HepG2 (cell line): ENCODE data around the gene ZKSCAN8. TPM values are rescaled to one million over a fixed set of nuclear protein-coding genes. Genes with fewer than 3 reads are reported as not detected.
A peak's percentile ranks its signal among the peaks of the same experiment; 100 is the strongest.

Source experiments
- ADNP ChIP-seq: sonication (generic); formaldehyde crosslinking; IDR thresholded peaks from 2 replicates; pipeline ENCODE4 v1.4.0; 2020; ENCODE audit warnings: missing genetic modification reagents
- ATF1 ChIP-seq: IDR thresholded peaks from 2 replicates; pipeline ENCODE4 v1.6.1; 2016; ENCODE audit warnings: mild to moderate bottlenecking, control low read depth
- GLMP ChIP-seq: sonication (generic); formaldehyde crosslinking; IDR thresholded peaks from 2 replicates; pipeline ENCODE4 v1.9.0; 2021; ENCODE audit warnings: missing genetic modification reagents, mild to moderate bottlenecking, borderline replicate concordance
- GPN1 ChIP-seq: sonication (generic); formaldehyde crosslinking; IDR thresholded peaks from 2 replicates; pipeline ENCODE4 v1.5.1; 2020; ENCODE audit warnings: missing genetic modification reagents, borderline replicate concordance
- HDAC2 ChIP-seq: sonication (generic); formaldehyde crosslinking; IDR thresholded peaks from 2 replicates; pipeline ENCODE4 v1.4.0; 2020; ENCODE audit warnings: missing genetic modification reagents
- NPAS2 ChIP-seq: sonication (generic); formaldehyde crosslinking; IDR thresholded peaks from 2 replicates; pipeline ENCODE4 v1.8.0; 2022; ENCODE audit warnings: mild to moderate bottlenecking, missing genetic modification reagents, borderline replicate concordance
- RFXAP ChIP-seq: sonication (generic); formaldehyde crosslinking; IDR thresholded peaks from 2 replicates; pipeline ENCODE4 v1.4.0; 2020; ENCODE audit warnings: missing genetic modification reagents, borderline replicate concordance
- SP140L ChIP-seq: sonication (generic); formaldehyde crosslinking; IDR thresholded peaks from 2 replicates; pipeline ENCODE4 v1.4.0; 2020; ENCODE audit warnings: missing genetic modification reagents, borderline replicate concordance
- TFDP2 ChIP-seq: sonication (generic); formaldehyde crosslinking; IDR thresholded peaks from 2 replicates; pipeline ENCODE4 v1.4.0; 2020; ENCODE audit warnings: missing genetic modification reagents
- ZNF207 ChIP-seq: fragments of 450-650 bp; IDR thresholded peaks from 2 replicates; pipeline ENCODE4 v1.6.1; 2016; ENCODE audit warnings: antibody characterized with exemption, borderline replicate concordance
- ZNF225 ChIP-seq: sonication (generic); formaldehyde crosslinking; IDR thresholded peaks from 2 replicates; pipeline ENCODE4 v1.4.0; 2020; ENCODE audit warnings: mild to moderate bottlenecking, missing genetic modification reagents
- ZNF230 ChIP-seq: sonication (generic); formaldehyde crosslinking; IDR thresholded peaks from 2 replicates; pipeline ENCODE4 v1.4.0; 2020; ENCODE audit warnings: mild to moderate bottlenecking, missing genetic modification reagents
- ZNF513 ChIP-seq: sonication (generic); formaldehyde crosslinking; conservative IDR thresholded peaks from 2 replicates; pipeline ENCODE4 v1.5.0; 2020; ENCODE audit warnings: missing genetic modification reagents
- ZNF574 ChIP-seq: sonication (generic); formaldehyde crosslinking; IDR thresholded peaks from 2 replicates; pipeline ENCODE4 v1.4.0; 2020; ENCODE audit warnings: missing genetic modification reagents
- ZNF672 ChIP-seq: sonication (generic); formaldehyde crosslinking; IDR thresholded peaks from 2 replicates; pipeline ENCODE4 v1.8.1; 2022; ENCODE audit warnings: missing genetic modification reagents
- ZNF703 ChIP-seq: sonication (generic); formaldehyde crosslinking; IDR thresholded peaks from 2 replicates; pipeline ENCODE4 v1.5.1; 2020; ENCODE audit warnings: missing genetic modification reagents, mild to moderate bottlenecking, moderate library complexity, borderline replicate concordance
- ZNF720 ChIP-seq: sonication (generic); formaldehyde crosslinking; IDR thresholded peaks from 2 replicates; pipeline ENCODE4 v1.4.0; 2020; ENCODE audit warnings: missing genetic modification reagents
- ZSCAN31 ChIP-seq: sonication (generic); formaldehyde crosslinking; IDR thresholded peaks from 2 replicates; pipeline ENCODE4 v1.5.0; 2020; ENCODE audit warnings: low read depth, mild to moderate bottlenecking, missing genetic modification reagents
- polyA plus RNA-seq, 8 experiments: library from polyadenylated mRNA; depleted of rRNA in 3 of 8; stranded (reverse) in 7 of 8; unstranded in 1 of 8; fragments of >200 nt; fragmentation: Illumina TruSeq in 4 of 8; extraction: Trizol in 4 of 8; gene quantifications; 2 replicates each; pipeline versions ENCODE4 v1.2.1 to v1.2.3, GENCODE V29; 2011 to 2016; ENCODE audit warnings: low read depth in 4 of 8, missing spikeins in 1 of 8, mixed read lengths in 1 of 8; ENCODE audit not compliant: insufficient read depth in 1 of 8
- total RNA-seq, 5 experiments: library from RNA; depleted of rRNA; stranded (reverse); fragments of >200 nt; fragmentation: Illumina TruSeq; extraction: Trizol; gene quantifications; 2 replicates each; pipeline ENCODE4 v1.2.3, GENCODE V29; 2016; ENCODE audit warnings: low read depth in 1 of 5
- TF ChIP-seq, protein P1 (sequence below): sonication (generic); formaldehyde crosslinking; IDR thresholded peaks from 2 replicates; pipeline ENCODE4 v1.8.0; 2022; ENCODE audit warnings: mild to moderate bottlenecking, missing genetic modification reagents
- TF ChIP-seq, protein P2 (sequence below): sonication (generic); formaldehyde crosslinking; IDR thresholded peaks from 2 replicates; pipeline ENCODE4 v1.8.0; 2023; ENCODE audit warnings: mild to moderate bottlenecking, missing genetic modification reagents

Gene ZKSCAN8
- total and polyA plus RNA-seq, 2 of the 13 experiments (the other 11 are each of a cell fraction or from before 2014, with no cell fraction given) = 12.4 to 20.9 TPM

GRCh38 chr6:28141500-28142329, at the start of gene ZKSCAN8 (continued):
- TF ChIP-seq TFDP2 (CRISPR knock-in tag) = peak; percentile 79
- TF ChIP-seq NPAS2 (CRISPR knock-in tag) = no peak
- peak; percentile 22; the same call in 1 of the 2 replicates for TF ChIP-seq ZNF672
- TF ChIP-seq ZNF703 (CRISPR knock-in tag) = peak; percentile 85; the same call in 1 of the 2 replicates
- peak; percentile 99 for TF ChIP-seq ZNF225 (CRISPR knock-in tag)
- no peak for TF ChIP-seq ATF1 (CRISPR knock-in tag)
- TF ChIP-seq, protein P1, sequence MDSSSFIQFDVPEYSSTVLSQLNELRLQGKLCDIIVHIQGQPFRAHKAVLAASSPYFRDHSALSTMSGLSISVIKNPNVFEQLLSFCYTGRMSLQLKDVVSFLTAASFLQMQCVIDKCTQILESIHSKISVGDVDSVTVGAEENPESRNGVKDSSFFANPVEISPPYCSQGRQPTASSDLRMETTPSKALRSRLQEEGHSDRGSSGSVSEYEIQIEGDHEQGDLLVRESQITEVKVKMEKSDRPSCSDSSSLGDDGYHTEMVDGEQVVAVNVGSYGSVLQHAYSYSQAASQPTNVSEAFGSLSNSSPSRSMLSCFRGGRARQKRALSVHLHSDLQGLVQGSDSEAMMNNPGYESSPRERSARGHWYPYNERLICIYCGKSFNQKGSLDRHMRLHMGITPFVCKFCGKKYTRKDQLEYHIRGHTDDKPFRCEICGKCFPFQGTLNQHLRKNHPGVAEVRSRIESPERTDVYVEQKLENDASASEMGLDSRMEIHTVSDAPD (CRISPR knock-in tag) = no peak
- no peak for TF ChIP-seq ZNF513 (CRISPR knock-in tag)
- TF ChIP-seq ZNF720 (CRISPR knock-in tag) = no peak
- TF ChIP-seq HDAC2 (CRISPR knock-in tag) = peak; percentile 92
- TF ChIP-seq ZSCAN31 (CRISPR knock-in tag) = peak; percentile 92
- TF ChIP-seq, protein P2, sequence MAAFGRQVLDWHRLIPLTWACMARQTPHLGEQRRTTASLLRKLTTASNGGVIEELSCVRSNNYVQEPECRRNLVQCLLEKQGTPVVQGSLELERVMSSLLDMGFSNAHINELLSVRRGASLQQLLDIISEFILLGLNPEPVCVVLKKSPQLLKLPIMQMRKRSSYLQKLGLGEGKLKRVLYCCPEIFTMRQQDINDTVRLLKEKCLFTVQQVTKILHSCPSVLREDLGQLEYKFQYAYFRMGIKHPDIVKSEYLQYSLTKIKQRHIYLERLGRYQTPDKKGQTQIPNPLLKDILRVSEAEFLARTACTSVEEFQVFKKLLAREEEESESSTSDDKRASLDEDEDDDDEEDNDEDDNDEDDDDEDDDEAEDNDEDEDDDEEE (CRISPR knock-in tag) = peak; percentile 90; the same call in 1 of the 2 replicates
- TF ChIP-seq GPN1 = peak; percentile 82; the same call in 1 of the 2 replicates
- no peak for TF ChIP-seq GLMP (CRISPR knock-in tag)
- peak; percentile 100 for TF ChIP-seq ZNF574 (CRISPR knock-in tag)
- TF ChIP-seq RFXAP = no peak
- peak; percentile 98 for TF ChIP-seq ZNF230 (CRISPR knock-in tag)
- 0 out of 2 replicates have a peak, but pooled peaks have one; percentile 27 for TF ChIP-seq SP140L (CRISPR knock-in tag)
- TF ChIP-seq ZNF207 = no peak
- no peak for TF ChIP-seq ADNP (CRISPR knock-in tag)
